HCT116 (cell line): ENCODE data around the gene GRIN2A. TPM values are rescaled to one million over a fixed set of nuclear protein-coding genes. Genes with fewer than 3 reads are reported as not detected.

Source experiments
- ATAC-seq: fragments of 200-7000 bp; cut with Tn5 transposase; 2 replicates; pipeline ENCODE4 v1.9.1; 2020; ENCODE audit warnings: mild to moderate bottlenecking, moderate library complexity
- BruUV-seq: library from RNA; stranded (reverse); fragments of 400-500 nt; replicated peaks from 2 replicates; lab custom pipeline; 2021; lab: Mats Ljungman, UMichigan
- CTCF ChIA-PET: fragments of 300-600 bp; sonication (Branson Sonifier 250); formaldehyde crosslinking; loops from one replicate; lab custom pipeline; 2021; ENCODE audit warnings: antibody characterized with exemption; lab: Charles Lee
- POLR2A ChIA-PET: fragments of 300-600, 350-600 bp; sonication (Branson Sonifier 250); formaldehyde crosslinking; loops from one replicate; lab custom pipeline; 2021; ENCODE audit warnings: antibody characterized with exemption; lab: Charles Lee
- RAD21 ChIA-PET, 2 experiments: fragments of 300-600 bp; sonication (Branson Sonifier 250); formaldehyde crosslinking; loops; one replicate each; lab custom pipeline; 2023; ENCODE audit warnings: low total read pairs in 2 of 2; ENCODE audit not compliant: uncharacterized antibody in 2 of 2, unreplicated experiment in 2 of 2, low non-redundant PET in 1 of 2; lab: Charles Lee
- DNase-seq: peaks from one replicate; pipeline ENCODE4 v3.0.0-alpha.2; 2010; ENCODE audit warnings: low read depth, low spot score
- H2AFZ ChIP-seq: fragments of 200-600 bp; shearing (Covaris generic), sonication (generic); 2 replicates; pipeline ENCODE4 v1.6.1; 2017; ENCODE audit warnings: low read depth, mixed run types, mixed read lengths, antibody characterized with exemption, low read length; ENCODE audit not compliant: poor library complexity, severe bottlenecking
- H3K27ac ChIP-seq: 2 replicates; pipeline ENCODE4 v1.5.1; 2012; ENCODE audit warnings: low read depth, low read length
- H3K27me3 ChIP-seq: fragments of 200-600 bp; sonication (generic); 2 replicates; pipeline ENCODE4 v1.6.1; 2016; ENCODE audit warnings: mixed run types, low read length, mixed read lengths; ENCODE audit not compliant: insufficient read depth
- H3K36me3 ChIP-seq, 2 experiments: fragments of 200-500 bp in 1 of 2; fragments of 200-600 bp in 1 of 2; sonication (Bioruptor generic) in 1 of 2; sonication (generic) in 1 of 2; 2 replicates each; pipeline versions ENCODE4 v1.5.1 to v1.6.1; 2014 to 2016; ENCODE audit warnings: low read length in 2 of 2, inconsistent platforms in 1 of 2, mixed read lengths in 1 of 2, mixed run types in 1 of 2; ENCODE audit not compliant: insufficient read depth in 2 of 2, control insufficient read depth in 1 of 2
- H3K4me1 ChIP-seq, 2 experiments: fragments of 200-600 bp in 1 of 2; sonication (generic) in 1 of 2; 2 replicates each; pipeline versions ENCODE4 v1.5.1 to v1.6.1; 2012 to 2017; ENCODE audit warnings: low read length in 2 of 2, inconsistent platforms in 1 of 2, mild to moderate bottlenecking in 1 of 2, mixed read lengths in 1 of 2, mixed run types in 1 of 2, moderate library complexity in 1 of 2; ENCODE audit not compliant: insufficient read depth in 2 of 2, control insufficient read depth in 1 of 2
- H3K4me2 ChIP-seq: fragments of 200-600 bp; sonication (generic); 2 replicates; pipeline ENCODE4 v1.6.1; 2017; ENCODE audit warnings: mixed run types, low read length, mixed read lengths
- H3K4me3 ChIP-seq, 2 experiments: fragments of 200-600 bp in 1 of 2; sonication (generic) in 1 of 2; replicated peaks in 1 of 2; 2 replicates each; pipeline ENCODE4 v1.5.1; 2011 to 2016; ENCODE audit warnings: low read length in 2 of 2, control low read depth in 1 of 2, low read depth in 1 of 2, mild to moderate bottlenecking in 1 of 2, mixed read lengths in 1 of 2, mixed run types in 1 of 2
- H3K79me2 ChIP-seq: fragments of 200-600 bp; sonication (generic); 2 replicates; pipeline ENCODE4 v1.6.1; 2017; ENCODE audit warnings: mild to moderate bottlenecking, mixed run types, low read length, moderate library complexity, mixed read lengths; ENCODE audit not compliant: insufficient read depth
- H3K9ac ChIP-seq: fragments of 200-600 bp; sonication (generic); 2 replicates; pipeline ENCODE4 v1.6.1; 2016; ENCODE audit warnings: low read length, mixed read lengths
- H3K9me2 ChIP-seq: fragments of 200-600 bp; sonication (generic), shearing (Covaris generic); 2 replicates; pipeline ENCODE4 v1.6.1; 2017; ENCODE audit warnings: mixed run types, mild to moderate bottlenecking, moderate library complexity; ENCODE audit not compliant: insufficient read depth
- H3K9me3 ChIP-seq, 2 experiments: fragments of 200-500 bp in 1 of 2; fragments of 200-600 bp in 1 of 2; sonication (Bioruptor generic) in 1 of 2; sonication (generic) in 1 of 2; 2 replicates each; pipeline ENCODE4 v1.6.1; 2014 to 2017; ENCODE audit warnings: low read length in 2 of 2, mixed read lengths in 2 of 2, inconsistent platforms in 1 of 2, low read depth in 1 of 2, mild to moderate bottlenecking in 1 of 2, mixed run types in 1 of 2, moderate library complexity in 1 of 2; ENCODE audit not compliant: control insufficient read depth in 1 of 2, insufficient read depth in 1 of 2
- H4K20me1 ChIP-seq: fragments of 200-600 bp; sonication (generic), shearing (Covaris generic); 2 replicates; pipeline ENCODE4 v1.6.1; 2017; ENCODE audit warnings: mixed run types, mild to moderate bottlenecking, moderate library complexity; ENCODE audit not compliant: insufficient read depth
- ATF3 ChIP-seq: IDR thresholded peaks from 2 replicates; pipeline ENCODE4 v1.6.1; 2012
- CEBPB ChIP-seq: IDR thresholded peaks from 2 replicates; pipeline ENCODE4 v1.6.1; 2012; ENCODE audit warnings: low read depth
- EGR1 ChIP-seq: IDR thresholded peaks from 2 replicates; pipeline ENCODE4 v1.6.1; 2012; ENCODE audit warnings: low read depth
- ELF1 ChIP-seq: IDR thresholded peaks from 2 replicates; pipeline ENCODE4 v1.6.1; 2012; ENCODE audit warnings: low read depth, borderline replicate concordance
- EZH2 ChIP-seq: fragments of 200-600 bp; sonication (generic); IDR thresholded peaks from 2 replicates; pipeline ENCODE4 v1.6.1; 2017; ENCODE audit warnings: antibody characterized with exemption, mixed run types
- EZH2phosphoT487 ChIP-seq: fragments of 200-600 bp; IDR thresholded peaks from 2 replicates; pipeline ENCODE4 v1.6.1; 2018; ENCODE audit warnings: antibody characterized with exemption, borderline replicate concordance
- JUND ChIP-seq: IDR thresholded peaks from 2 replicates; pipeline ENCODE4 v1.6.1; 2012
- POLR2A ChIP-seq: IDR thresholded peaks from 2 replicates; pipeline ENCODE4 v1.7.0; 2011; ENCODE audit warnings: borderline replicate concordance; ENCODE audit not compliant: insufficient read depth, insufficient read length; ENCODE audit errors: extremely low read depth
- POLR2AphosphoS5 ChIP-seq: IDR thresholded peaks from 2 replicates; pipeline ENCODE4 v1.6.1; 2011; ENCODE audit warnings: mild to moderate bottlenecking, low read depth, low read length, moderate library complexity
- RAD21 ChIP-seq: IDR thresholded peaks from 2 replicates; pipeline ENCODE4 v1.6.1; 2012; ENCODE audit warnings: low read depth, mild to moderate bottlenecking
- SIN3A ChIP-seq: IDR thresholded peaks from 2 replicates; pipeline ENCODE4 v1.6.1; 2012; ENCODE audit warnings: low read depth
- SP1 ChIP-seq: IDR thresholded peaks from 2 replicates; pipeline ENCODE4 v1.6.1; 2012; ENCODE audit warnings: low read depth
- YY1 ChIP-seq: IDR thresholded peaks from 2 replicates; pipeline ENCODE4 v1.6.1; 2011; ENCODE audit warnings: low read length, low read depth, moderate library complexity, mild to moderate bottlenecking; ENCODE audit not compliant: insufficient replicate concordance; ENCODE audit errors: extremely low read depth
- ZFX ChIP-seq: fragments of 450-650 bp; IDR thresholded peaks from 2 replicates; pipeline ENCODE4 v1.6.1; 2017
- ZNF274 ChIP-seq: fragments of 200-500 bp; sonication (Bioruptor generic); IDR thresholded peaks from 2 replicates; pipeline ENCODE4 v1.6.1; 2014; ENCODE audit warnings: mild to moderate bottlenecking, low read depth, low read length, inconsistent platforms
- intact Hi-C: fragments of 100-400 bp; cut with micrococcal nuclease; formaldehyde crosslinking; loops from 2 replicates; pipeline ENCODE4 v1.10.0; 2022
- total RNA-seq: library from RNA; stranded (reverse); gene quantifications from one replicate; pipeline ENCODE4 v1.2.1, GENCODE V29; 2021; ENCODE audit not compliant: unreplicated experiment
- TF ChIP-seq, protein P1 (sequence below): IDR thresholded peaks from 2 replicates; pipeline ENCODE4 v1.6.1; 2012
- TF ChIP-seq, protein P2 (sequence below): IDR thresholded peaks from 2 replicates; pipeline ENCODE4 v1.6.1; 2012; ENCODE audit warnings: low read depth
- TF ChIP-seq, protein P3 (sequence below), 3 experiments: fragments of 200-600 bp in 1 of 3; sonication (generic) in 1 of 3; IDR thresholded peaks in 2 of 3; conservative IDR thresholded peaks in 1 of 3; 2 replicates each; pipeline ENCODE4 v1.5.1; 2012 to 2017; ENCODE audit warnings: low read depth in 2 of 3, low read length in 2 of 3, antibody characterized with exemption in 1 of 3, borderline replicate concordance in 1 of 3, control low read depth in 1 of 3, mild to moderate bottlenecking in 1 of 3, mixed read lengths in 1 of 3, mixed run types in 1 of 3, moderate library complexity in 1 of 3; ENCODE audit not compliant: insufficient read depth in 1 of 3
- TF ChIP-seq, protein P4 (sequence below): IDR thresholded peaks from 2 replicates; pipeline ENCODE4 v1.6.1; 2011; ENCODE audit warnings: mild to moderate bottlenecking, low read length, moderate library complexity; ENCODE audit not compliant: insufficient replicate concordance; ENCODE audit errors: extremely low read depth

GRIN2A gene
- total RNA-seq, 1 experiment from 2014 or later, result 0.02 TPM

- ChIA-PET POLR2A (no interaction called here), CTCF (no interaction called here), RAD21 (no interaction called here)
- no peak overlapping the region for H2AFZ ChIP-seq
- no peak for DNase-seq
- no peak for ATAC-seq
- H3K79me2 ChIP-seq, result no peaks in the 10 kb centered on the region
- no peak overlapping the region for H3K4me3 ChIP-seq
- peaks cover 46% of the 10 kb centered on the region for H3K27me3 ChIP-seq
- H3K27ac ChIP-seq, result no peak overlapping the region
- intact Hi-C loops, result no loop called here
- BruUV-seq, result no TSS peak
- H3K9me3 ChIP-seq, result no peaks in the 10 kb centered on the region
- H3K9me2 ChIP-seq, result no peaks in the 10 kb centered on the region
- no peak overlapping the region for H3K4me2 ChIP-seq
- no peaks in the 10 kb centered on the region for H3K4me1 ChIP-seq
- no peaks in the 10 kb centered on the region for H4K20me1 ChIP-seq
- no peak overlapping the region for H3K9ac ChIP-seq
- TF ChIP-seq EZH2 (no peak), EZH2phosphoT487 (no peak), YY1 (no peak), CEBPB (no peak), ZNF274 (no peak), ZFX (no peak), RAD21 (no peak), SP1 (no peak), JUND (no peak), ELF1 (no peak), POLR2AphosphoS5 (no peak), POLR2A (no peak), EGR1 (no peak), SIN3A (no peak), ATF3 (no peak)
- TF ChIP-seq, protein P1, sequence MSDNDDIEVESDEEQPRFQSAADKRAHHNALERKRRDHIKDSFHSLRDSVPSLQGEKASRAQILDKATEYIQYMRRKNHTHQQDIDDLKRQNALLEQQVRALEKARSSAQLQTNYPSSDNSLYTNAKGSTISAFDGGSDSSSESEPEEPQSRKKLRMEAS, result no peak
- TF ChIP-seq, protein P2, sequence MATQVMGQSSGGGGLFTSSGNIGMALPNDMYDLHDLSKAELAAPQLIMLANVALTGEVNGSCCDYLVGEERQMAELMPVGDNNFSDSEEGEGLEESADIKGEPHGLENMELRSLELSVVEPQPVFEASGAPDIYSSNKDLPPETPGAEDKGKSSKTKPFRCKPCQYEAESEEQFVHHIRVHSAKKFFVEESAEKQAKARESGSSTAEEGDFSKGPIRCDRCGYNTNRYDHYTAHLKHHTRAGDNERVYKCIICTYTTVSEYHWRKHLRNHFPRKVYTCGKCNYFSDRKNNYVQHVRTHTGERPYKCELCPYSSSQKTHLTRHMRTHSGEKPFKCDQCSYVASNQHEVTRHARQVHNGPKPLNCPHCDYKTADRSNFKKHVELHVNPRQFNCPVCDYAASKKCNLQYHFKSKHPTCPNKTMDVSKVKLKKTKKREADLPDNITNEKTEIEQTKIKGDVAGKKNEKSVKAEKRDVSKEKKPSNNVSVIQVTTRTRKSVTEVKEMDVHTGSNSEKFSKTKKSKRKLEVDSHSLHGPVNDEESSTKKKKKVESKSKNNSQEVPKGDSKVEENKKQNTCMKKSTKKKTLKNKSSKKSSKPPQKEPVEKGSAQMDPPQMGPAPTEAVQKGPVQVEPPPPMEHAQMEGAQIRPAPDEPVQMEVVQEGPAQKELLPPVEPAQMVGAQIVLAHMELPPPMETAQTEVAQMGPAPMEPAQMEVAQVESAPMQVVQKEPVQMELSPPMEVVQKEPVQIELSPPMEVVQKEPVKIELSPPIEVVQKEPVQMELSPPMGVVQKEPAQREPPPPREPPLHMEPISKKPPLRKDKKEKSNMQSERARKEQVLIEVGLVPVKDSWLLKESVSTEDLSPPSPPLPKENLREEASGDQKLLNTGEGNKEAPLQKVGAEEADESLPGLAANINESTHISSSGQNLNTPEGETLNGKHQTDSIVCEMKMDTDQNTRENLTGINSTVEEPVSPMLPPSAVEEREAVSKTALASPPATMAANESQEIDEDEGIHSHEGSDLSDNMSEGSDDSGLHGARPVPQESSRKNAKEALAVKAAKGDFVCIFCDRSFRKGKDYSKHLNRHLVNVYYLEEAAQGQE, result no peak
- TF ChIP-seq, protein P3, sequence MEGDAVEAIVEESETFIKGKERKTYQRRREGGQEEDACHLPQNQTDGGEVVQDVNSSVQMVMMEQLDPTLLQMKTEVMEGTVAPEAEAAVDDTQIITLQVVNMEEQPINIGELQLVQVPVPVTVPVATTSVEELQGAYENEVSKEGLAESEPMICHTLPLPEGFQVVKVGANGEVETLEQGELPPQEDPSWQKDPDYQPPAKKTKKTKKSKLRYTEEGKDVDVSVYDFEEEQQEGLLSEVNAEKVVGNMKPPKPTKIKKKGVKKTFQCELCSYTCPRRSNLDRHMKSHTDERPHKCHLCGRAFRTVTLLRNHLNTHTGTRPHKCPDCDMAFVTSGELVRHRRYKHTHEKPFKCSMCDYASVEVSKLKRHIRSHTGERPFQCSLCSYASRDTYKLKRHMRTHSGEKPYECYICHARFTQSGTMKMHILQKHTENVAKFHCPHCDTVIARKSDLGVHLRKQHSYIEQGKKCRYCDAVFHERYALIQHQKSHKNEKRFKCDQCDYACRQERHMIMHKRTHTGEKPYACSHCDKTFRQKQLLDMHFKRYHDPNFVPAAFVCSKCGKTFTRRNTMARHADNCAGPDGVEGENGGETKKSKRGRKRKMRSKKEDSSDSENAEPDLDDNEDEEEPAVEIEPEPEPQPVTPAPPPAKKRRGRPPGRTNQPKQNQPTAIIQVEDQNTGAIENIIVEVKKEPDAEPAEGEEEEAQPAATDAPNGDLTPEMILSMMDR (IDR thresholded peaks at IDR 0.05 in 2 of 3, conservative IDR thresholded peaks at IDR 0.05 in 1 of 3; ENCODE audit: borderline replicate concordance in 1 of 3, insufficient read depth in 1 of 3, low read depth in 2 of 3, low read length in 2 of 3), result no peak
- TF ChIP-seq, protein P4, sequence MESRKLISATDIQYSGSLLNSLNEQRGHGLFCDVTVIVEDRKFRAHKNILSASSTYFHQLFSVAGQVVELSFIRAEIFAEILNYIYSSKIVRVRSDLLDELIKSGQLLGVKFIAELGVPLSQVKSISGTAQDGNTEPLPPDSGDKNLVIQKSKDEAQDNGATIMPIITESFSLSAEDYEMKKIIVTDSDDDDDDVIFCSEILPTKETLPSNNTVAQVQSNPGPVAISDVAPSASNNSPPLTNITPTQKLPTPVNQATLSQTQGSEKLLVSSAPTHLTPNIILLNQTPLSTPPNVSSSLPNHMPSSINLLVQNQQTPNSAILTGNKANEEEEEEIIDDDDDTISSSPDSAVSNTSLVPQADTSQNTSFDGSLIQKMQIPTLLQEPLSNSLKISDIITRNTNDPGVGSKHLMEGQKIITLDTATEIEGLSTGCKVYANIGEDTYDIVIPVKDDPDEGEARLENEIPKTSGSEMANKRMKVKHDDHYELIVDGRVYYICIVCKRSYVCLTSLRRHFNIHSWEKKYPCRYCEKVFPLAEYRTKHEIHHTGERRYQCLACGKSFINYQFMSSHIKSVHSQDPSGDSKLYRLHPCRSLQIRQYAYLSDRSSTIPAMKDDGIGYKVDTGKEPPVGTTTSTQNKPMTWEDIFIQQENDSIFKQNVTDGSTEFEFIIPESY, result no peak
- TF ChIP-seq, all 23 proteins: peak for 0
- no peaks in the 10 kb centered on the region for H3K36me3 ChIP-seq
Observed at GRCh38 chr16:9957433-9957832, 224.8 kb downstream of the GRIN2A start.
